OCI-LY1 (cell line): ENCODE results near the gene RANBP1.

Source experiments
- H2AFZ ChIP-seq: fragments of 200-600 bp; sonication (generic), shearing (Covaris generic); 2 replicates; pipeline ENCODE4 v1.6.0; 2014; ENCODE audit warnings: antibody characterized with exemption, mild to moderate bottlenecking, low read length
- H3F3A ChIP-seq: fragments of 200-600 bp; sonication (generic), shearing (Covaris generic); 2 replicates; pipeline ENCODE4 v1.6.0; 2014; ENCODE audit warnings: mild to moderate bottlenecking, antibody characterized with exemption, low read length, moderate library complexity; ENCODE audit not compliant: insufficient read depth
- H3K27ac ChIP-seq: fragments of 200-600 bp; sonication (generic); 2 replicates; pipeline ENCODE4 v1.5.1; 2014; ENCODE audit warnings: low read length, mixed run types, mild to moderate bottlenecking, low read depth; ENCODE audit not compliant: poor library complexity, severe bottlenecking
- H3K27me3 ChIP-seq: fragments of 200-600 bp; sonication (generic); 2 replicates; pipeline ENCODE4 v1.6.0; 2014; ENCODE audit warnings: antibody characterized with exemption, mild to moderate bottlenecking, low read length, moderate library complexity; ENCODE audit not compliant: insufficient read depth
- H3K36me3 ChIP-seq: fragments of 200-600 bp; sonication (generic); 2 replicates; pipeline ENCODE4 v1.6.1; 2014; ENCODE audit warnings: mild to moderate bottlenecking, antibody characterized with exemption, low read length, moderate library complexity, mixed read lengths; ENCODE audit not compliant: insufficient read depth
- H3K4me1 ChIP-seq: fragments of 200-600 bp; sonication (generic); 2 replicates; pipeline ENCODE4 v1.5.1; 2014; ENCODE audit warnings: mild to moderate bottlenecking, low read length, moderate library complexity; ENCODE audit not compliant: insufficient read depth, severe bottlenecking
- H3K4me2 ChIP-seq: fragments of 200-600 bp; sonication (generic), shearing (Covaris generic); 2 replicates; pipeline ENCODE4 v1.6.1; 2014; ENCODE audit warnings: low read length
- H3K4me3 ChIP-seq: fragments of 200-600 bp; sonication (generic); 2 replicates; pipeline ENCODE4 v1.5.1; 2014; ENCODE audit warnings: low read length, low read depth, mild to moderate bottlenecking, mixed read lengths; ENCODE audit not compliant: poor library complexity, severe bottlenecking
- H3K79me2 ChIP-seq: fragments of 200-600 bp; shearing (Covaris generic); 2 replicates; pipeline ENCODE4 v1.6.1; 2016; ENCODE audit warnings: mixed run types, low read length, mixed read lengths; ENCODE audit not compliant: insufficient read depth
- H3K9ac ChIP-seq: fragments of 200-600 bp; sonication (generic), shearing (Covaris generic); 2 replicates; pipeline ENCODE4 v1.6.1; 2014; ENCODE audit warnings: mild to moderate bottlenecking, low read length, mixed read lengths
- H3K9me2 ChIP-seq: fragments of 200-600 bp; sonication (generic), shearing (Covaris generic); 2 replicates; pipeline ENCODE4 v1.6.1; 2014; ENCODE audit warnings: low read depth, mild to moderate bottlenecking, low read length, mixed read lengths
- H3K9me3 ChIP-seq: fragments of 200-600 bp; shearing (Covaris generic); 2 replicates; pipeline ENCODE4 v1.6.1; 2014; ENCODE audit warnings: low read length, mixed read lengths
- H4K20me1 ChIP-seq: fragments of 200-600 bp; sonication (generic), shearing (Covaris generic); 2 replicates; pipeline ENCODE4 v1.6.0; 2016; ENCODE audit warnings: mild to moderate bottlenecking, low read length; ENCODE audit not compliant: insufficient read depth
- CTCF ChIP-seq: fragments of 200-600 bp; sonication (generic), shearing (Covaris generic); IDR thresholded peaks from 2 replicates; pipeline ENCODE4 v1.5.1; 2017; ENCODE audit warnings: mild to moderate bottlenecking, antibody characterized with exemption, low read length, moderate library complexity, mixed read lengths
- EZH2 ChIP-seq: fragments of 200-600 bp; sonication (generic), shearing (Covaris generic); IDR thresholded peaks from 2 replicates; pipeline ENCODE4 v1.8.0; 2017; ENCODE audit warnings: borderline replicate concordance, mixed run types, mild to moderate bottlenecking, antibody characterized with exemption, low read length, moderate library complexity, mixed read lengths

RANBP1 gene

GRCh38 chr22:20076627-20077172 lies 39.2 kb upstream of the RANBP1 start:
- Histone ChIP-seq H3K9me2 (no peaks in the 10 kb centered on the region), H3K4me1 (peaks cover 18% of the 10 kb centered on the region), H3K9me3 (no peaks in the 10 kb centered on the region), H3K79me2 (peaks cover 12% of the 10 kb centered on the region; the same call in 1 of the 2 replicates), H3F3A (no peaks in the 10 kb centered on the region), H3K27me3 (no peaks in the 10 kb centered on the region), H3K9ac (no peak overlapping the region), H3K27ac (no peak overlapping the region), H3K36me3 (no peaks in the 10 kb centered on the region), H3K4me2 (no peak overlapping the region), H3K4me3 (no peak overlapping the region), H2AFZ (no peak overlapping the region), H4K20me1 (no peaks in the 10 kb centered on the region)
- no peak for TF ChIP-seq CTCF
- no peak for TF ChIP-seq EZH2

- H2AFZ ChIP-seq: peak within 1 kb of the TSS; percentile 91; the same call in 1 of the 2 replicates
- peaks cover 48% of the 10 kb centered on the region for H3K4me1 ChIP-seq
- peak within 1 kb of the TSS; percentile 99 for H3K4me2 ChIP-seq
- peaks cover 37% of the 10 kb centered on the region for H3K79me2 ChIP-seq
- H3K9me3 ChIP-seq: no peaks in the 10 kb centered on the region
- no peaks in the 10 kb centered on the region for H3F3A ChIP-seq
- peak within 1 kb of the TSS; percentile 95 for H3K4me3 ChIP-seq
- H4K20me1 ChIP-seq: no peaks in the 10 kb centered on the region
- H3K9ac ChIP-seq: peak within 1 kb of the TSS; percentile 96
- peak within 1 kb of the TSS; percentile 58 for H3K27ac ChIP-seq
- no peaks in the 10 kb centered on the region for H3K27me3 ChIP-seq
- TF ChIP-seq EZH2: no peak
- no peak for TF ChIP-seq CTCF
- H3K36me3 ChIP-seq: no peaks in the 10 kb centered on the region
- H3K9me2 ChIP-seq: no peaks in the 10 kb centered on the region
Measured at GRCh38 chr22:20079745-20080444, 36.0 kb upstream of the RANBP1 start, which contains the start of gene DGCR8. Gene DGCR8 (plus strand): TSS chr22:20080241. CDS start chr22:20085964, 5,723 bp downstream.

- Histone ChIP-seq H3K27me3 (no peaks in the 10 kb centered on the region), H3K79me2 (peaks cover 43% of the 10 kb centered on the region)
Measured at GRCh38 chr22:20080445-20080775, 35.5 kb upstream of the RANBP1 start.

More at GRCh38 chr22:20080445-20080775, 35.5 kb upstream of the RANBP1 start:
- Histone ChIP-seq H3K36me3 (peaks cover 4% of the 10 kb centered on the region; the same call in 1 of the 2 replicates), H3K9me2 (no peaks in the 10 kb centered on the region), H3K27ac (peak overlapping the region; percentile 58), H3K9me3 (no peaks in the 10 kb centered on the region), H4K20me1 (no peaks in the 10 kb centered on the region), H3K4me1 (peaks cover 53% of the 10 kb centered on the region), H2AFZ (no peak overlapping the region), H3K4me3 (peak overlapping the region; percentile 95), H3F3A (no peaks in the 10 kb centered on the region), H3K9ac (peak overlapping the region; percentile 96), H3K4me2 (peak overlapping the region; percentile 99)
- no peak for TF ChIP-seq CTCF
- no peak for TF ChIP-seq EZH2
